Right ventricle myocardium inferior (tissue), 1 donor: ENCODE data around the gene OSGIN1. TPM values are rescaled to one million over a fixed set of nuclear protein-coding genes. Genes with fewer than 3 reads are reported as not detected.

Source experiments
- ATAC-seq: fragments of 200-7000 bp; cut with Tn5 transposase; one replicate; pipeline ENCODE4 v1.9.1; 2020; ENCODE audit warnings: mild to moderate bottlenecking, moderate library complexity
- DNase-seq: peaks from one replicate; pipeline ENCODE4 v3.0.0; 2021; ENCODE audit errors: missing footprints
- intact Hi-C: fragments of 100-400 bp; cut with DNase I; formaldehyde crosslinking; loops from one replicate; pipeline ENCODE4 v1.11.0; 2022
- total RNA-seq: library from RNA; stranded (reverse); fragmentation: NEBNext Ultra II Directional; extraction: Animal tissue kit (Norgen Biotek cat#: 25700); gene quantifications from one replicate; pipeline ENCODE4 v1.2.1, GENCODE V29; 2021
- donor health status: DM: no; HTN: yes; CAD: no; lungs with severe emphysema.

The OSGIN1 gene
- total RNA-seq, 1 donor from 2014 or later = 8.2 TPM

GRCh38 chr16:83952587-83952939 lies 477 bp upstream of the OSGIN1 start:
- intact Hi-C loops = no loop called here
- no peak for ATAC-seq
- DNase-seq = no peak

- intact Hi-C loops = loop anchor here (1.0 kb wide), 1 partner anchor 55 kb away; the partner anchor contains the start of gene MLYCD
- ATAC-seq (no peak), DNase-seq (no peak)
Observed at GRCh38 chr16:83953796-83954576, 946 bp downstream of the OSGIN1 start.

- no peak for DNase-seq
- intact Hi-C loops = loop anchor here (1.0 to 5.0 kb wide), 3 partner anchors 55 to 528 kb away; partner anchors contain the start of genes MLYCD and TAF1C
- no peak for ATAC-seq
Observed at GRCh38 chr16:83954577-83955016, 1.6 kb downstream of the OSGIN1 start.

- DNase-seq (no peak), ATAC-seq (no peak)
- intact Hi-C loops = loop anchor here (5.0 kb wide), 2 partner anchors 232 to 527 kb away; partner anchors contain the start of gene TAF1C
Observed at GRCh38 chr16:83955218-83956130, 2.4 kb downstream of the OSGIN1 start.

- intact Hi-C loops = loop anchor here (5.0 kb wide), 2 partner anchors 231 to 526 kb away; partner anchors contain the start of gene TAF1C
- ATAC-seq (peak; percentile 18), DNase-seq (peak; percentile 90)
Observed at GRCh38 chr16:83956336-83957289, 3.6 kb downstream of the OSGIN1 start.

- DNase-seq (no peak), ATAC-seq (no peak)
- intact Hi-C loops = loop anchor here (5.0 kb wide), 2 partner anchors 230 to 525 kb away; partner anchors contain the start of gene TAF1C
Observed at GRCh38 chr16:83957296-83957855, 4.3 kb downstream of the OSGIN1 start.

GRCh38 chr16:83958137-83958845 lies 5.3 kb downstream of the OSGIN1 start:
- no peak for DNase-seq
- ATAC-seq = no peak
- intact Hi-C loops = loop anchor here (5.0 kb wide), 2 partner anchors 229 to 524 kb away; partner anchors contain the start of gene TAF1C

GRCh38 chr16:83958846-83959565 lies 6.0 kb downstream of the OSGIN1 start:
- peak; percentile 21 for ATAC-seq
- intact Hi-C loops = loop anchor here (5.0 kb wide), 2 partner anchors 228 to 523 kb away; partner anchors contain the start of gene TAF1C
- no peak for DNase-seq

GRCh38 chr16:83959656-83960434 lies 6.8 kb downstream of the OSGIN1 start:
- intact Hi-C loops = loop anchor here (5.0 kb wide), 2 partner anchors 227 to 522 kb away; partner anchors contain the start of gene TAF1C
- ATAC-seq (peak; percentile 42), DNase-seq (no peak)

- no peak for ATAC-seq
- intact Hi-C loops = no loop called here
Observed at GRCh38 chr16:83960521-83961249, 7.6 kb downstream of the OSGIN1 start.

GRCh38 chr16:83961591-83961990 lies 8.6 kb downstream of the OSGIN1 start:
- intact Hi-C loops = no loop called here
- DNase-seq = no peak
- no peak for ATAC-seq

More at GRCh38 chr16:83960521-83961249, 7.6 kb downstream of the OSGIN1 start:
- peak; percentile 71 for DNase-seq

GRCh38 chr16:83963277-83964119 lies 10.5 kb downstream of the OSGIN1 start:
- DNase-seq = peak; percentile 43
- intact Hi-C loops = no loop called here
- peak; percentile 39 for ATAC-seq

- ATAC-seq = no peak
- peak; percentile 27 for DNase-seq
- intact Hi-C loops = loop anchor here (5.0 kb wide), 1 partner anchor 212 kb away; no protein-coding TSS in a partner anchor
Observed at GRCh38 chr16:83964684-83965443, 11.8 kb downstream of the OSGIN1 start.
